GM23338 (cell line): ENCODE results near the gene FAM53B. TPM values are rescaled to one million over a fixed set of nuclear protein-coding genes. Genes with fewer than 3 reads are reported as not detected.

Experiments
- ATAC-seq: fragments of 200-7000 bp; cut with Tn5 transposase; 3 replicates; pipeline ENCODE4 v1.9.1; 2020
- DNase-seq: peaks from one replicate; pipeline ENCODE4 v3.0.0-alpha.2; 2015; ENCODE audit warnings: low spot score
- H2AFZ ChIP-seq: fragments of 200-600 bp; sonication (generic); 2 replicates; pipeline ENCODE4 v1.8.0; 2016; ENCODE audit warnings: antibody characterized with exemption, mild to moderate bottlenecking, moderate library complexity
- H3F3A ChIP-seq: fragments of 200-600 bp; sonication (generic); replicated peaks from 2 replicates; pipeline ENCODE4 v1.8.0; 2017; ENCODE audit warnings: antibody characterized with exemption, mixed run types, low read depth
- H3K27ac ChIP-seq: fragments of 200-600 bp; sonication (generic); 2 replicates; pipeline ENCODE4 v1.6.1; 2016; ENCODE audit warnings: low read depth
- H3K27me3 ChIP-seq: fragments of 200-600 bp; sonication (generic); 2 replicates; pipeline ENCODE4 v1.8.0; 2016; ENCODE audit warnings: mild to moderate bottlenecking, mixed run types, moderate library complexity; ENCODE audit not compliant: insufficient read depth
- H3K36me3 ChIP-seq: fragments of 200-600 bp; sonication (generic); 2 replicates; pipeline ENCODE4 v1.8.0; 2016; ENCODE audit warnings: mild to moderate bottlenecking; ENCODE audit not compliant: insufficient read depth
- H3K4me1 ChIP-seq: fragments of 200-600 bp; sonication (generic); 2 replicates; pipeline ENCODE4 v1.8.0; 2016; ENCODE audit warnings: mild to moderate bottlenecking, moderate library complexity; ENCODE audit not compliant: insufficient read depth
- H3K4me2 ChIP-seq: fragments of 200-600 bp; sonication (generic); 2 replicates; pipeline ENCODE4 v1.7.1; 2017; ENCODE audit warnings: mixed run types
- H3K4me3 ChIP-seq: fragments of 200-600 bp; sonication (generic); 2 replicates; pipeline ENCODE4 v1.6.1; 2016; ENCODE audit warnings: mixed run types
- H3K79me2 ChIP-seq: fragments of 200-600 bp; sonication (generic); replicated peaks from 2 replicates; pipeline ENCODE4 v1.8.0; 2017; ENCODE audit warnings: mild to moderate bottlenecking; ENCODE audit not compliant: insufficient read depth
- H3K9me2 ChIP-seq: fragments of 200-600 bp; sonication (generic); 2 replicates; pipeline ENCODE4 v1.8.0; 2017; ENCODE audit not compliant: insufficient read depth
- H4K20me1 ChIP-seq: fragments of 200-600 bp; sonication (generic); replicated peaks from 2 replicates; pipeline ENCODE4 v1.8.0; 2017; ENCODE audit warnings: mild to moderate bottlenecking; ENCODE audit not compliant: insufficient read depth
- H3K27ac Mint-ChIP-seq: 2 replicates; pipeline ENCODE4 v1.8.0; 2020; ENCODE audit warnings: inconsistent platforms, mild to moderate bottlenecking, moderate library complexity, mixed read lengths
- H3K27me3 Mint-ChIP-seq: 3 replicates; pipeline ENCODE4 v1.8.0; 2022; ENCODE audit warnings: low read depth, mild to moderate bottlenecking, moderate library complexity, mixed read lengths, inconsistent platforms; ENCODE audit not compliant: insufficient read depth, poor library complexity
- H3K36me3 Mint-ChIP-seq: 3 replicates; pipeline ENCODE4 v1.8.0; 2021; ENCODE audit warnings: low read depth, mild to moderate bottlenecking, inconsistent platforms, moderate library complexity, mixed read lengths
- H3K4me1 Mint-ChIP-seq: 3 replicates; pipeline ENCODE4 v1.8.0; 2020; ENCODE audit warnings: mild to moderate bottlenecking, inconsistent platforms, mixed read lengths
- H3K4me3 Mint-ChIP-seq: 3 replicates; pipeline ENCODE4 v1.8.0; 2021; ENCODE audit warnings: moderate library complexity, mild to moderate bottlenecking, inconsistent platforms, mixed read lengths
- H3K9me3 Mint-ChIP-seq: 3 replicates; pipeline ENCODE4 v1.8.0; 2020; ENCODE audit warnings: moderate library complexity, mild to moderate bottlenecking, inconsistent platforms, mixed read lengths
- EZH2 ChIP-seq: fragments of 200-600 bp; sonication (generic); IDR thresholded peaks from one replicate; pipeline ENCODE4 v1.8.0; 2017; ENCODE audit warnings: antibody characterized with exemption, mild to moderate bottlenecking, low read depth; ENCODE audit not compliant: unreplicated experiment
- EZH2phosphoT487 ChIP-seq: fragments of 200-600 bp; sonication (generic); IDR thresholded peaks from one replicate; pipeline ENCODE4 v1.8.1; 2018; ENCODE audit warnings: antibody characterized with exemption; ENCODE audit not compliant: unreplicated experiment
- JUNB ChIP-seq: IDR thresholded peaks from one replicate; pipeline ENCODE4 v1.6.1; 2016; ENCODE audit warnings: antibody characterized with exemption; ENCODE audit not compliant: unreplicated experiment
- NANOG ChIP-seq: IDR thresholded peaks from 2 replicates; pipeline ENCODE4 v1.6.1; 2016; ENCODE audit warnings: antibody characterized with exemption, borderline replicate concordance
- STAT1 ChIP-seq: IDR thresholded peaks from one replicate; pipeline ENCODE4 v1.6.1; 2016; ENCODE audit warnings: antibody characterized with exemption; ENCODE audit not compliant: unreplicated experiment
- ZNF331 ChIP-seq: fragments of 250-450 bp; sonication (Bioruptor Pico); IDR thresholded peaks from 2 replicates; pipeline ENCODE4 v1.5.0; 2020; ENCODE audit warnings: low read depth, mild to moderate bottlenecking, moderate library complexity
- polyA plus RNA-seq: library from polyadenylated mRNA; unstranded; fragments of >200 nt; fragmentation: Nextera tagmentation; extraction: Ambion mirVana; gene quantifications from 2 replicates; pipeline ENCODE4 v1.2.1, GENCODE V29; 2016
- total RNA-seq: library from RNA; depleted of rRNA; stranded (reverse); fragments of >200 nt; shearing (Covaris generic); gene quantifications from 2 replicates; pipeline ENCODE4 v1.2.3, GENCODE V29; 2014
- TF ChIP-seq, protein P1 (sequence below), 2 experiments: fragments of 200-600 bp in 1 of 2; sonication (generic) in 1 of 2; conservative IDR thresholded peaks; 2 replicates each; pipeline versions ENCODE4 v1.5.1 to v1.6.1; 2016 to 2017; ENCODE audit warnings: antibody characterized with exemption in 2 of 2, low read depth in 2 of 2, mild to moderate bottlenecking in 2 of 2, moderate library complexity in 1 of 2
- TF ChIP-seq, protein P2 (sequence below): IDR thresholded peaks from 2 replicates; pipeline ENCODE4 v1.6.1; 2016; ENCODE audit warnings: antibody characterized with exemption

FAM53B gene
- total and polyA plus RNA-seq, 2 experiments from 2014 or later: 3.0 to 20.3 TPM

DNA sequence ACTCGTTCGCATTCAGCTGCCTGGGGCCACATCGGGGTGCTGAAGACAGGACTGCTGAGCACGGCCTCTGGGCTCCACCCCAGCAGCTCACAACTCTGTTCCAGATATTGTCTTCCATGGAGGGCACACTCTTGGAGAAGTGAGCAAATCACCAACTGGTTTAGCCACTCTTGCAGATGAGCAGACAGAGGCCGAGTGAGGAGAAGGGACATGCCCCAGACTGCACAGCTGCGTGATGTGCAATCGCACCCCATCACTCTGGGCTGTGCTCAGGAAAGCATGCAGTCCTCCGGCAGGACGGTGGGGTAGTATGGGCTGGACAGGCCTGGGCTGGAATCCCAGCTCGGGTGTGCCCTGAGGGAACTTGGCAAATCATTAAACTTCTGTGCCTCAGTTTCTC lies 111.6 kb downstream of the FAM53B start:
- Mint-ChIP-seq H3K27ac (no peak overlapping the region), H3K9me3 (no peaks in the 10 kb centered on the region; the same call in 2 of the 3 replicates)
- H4K20me1 ChIP-seq: no peaks in the 10 kb centered on the region

DNA sequence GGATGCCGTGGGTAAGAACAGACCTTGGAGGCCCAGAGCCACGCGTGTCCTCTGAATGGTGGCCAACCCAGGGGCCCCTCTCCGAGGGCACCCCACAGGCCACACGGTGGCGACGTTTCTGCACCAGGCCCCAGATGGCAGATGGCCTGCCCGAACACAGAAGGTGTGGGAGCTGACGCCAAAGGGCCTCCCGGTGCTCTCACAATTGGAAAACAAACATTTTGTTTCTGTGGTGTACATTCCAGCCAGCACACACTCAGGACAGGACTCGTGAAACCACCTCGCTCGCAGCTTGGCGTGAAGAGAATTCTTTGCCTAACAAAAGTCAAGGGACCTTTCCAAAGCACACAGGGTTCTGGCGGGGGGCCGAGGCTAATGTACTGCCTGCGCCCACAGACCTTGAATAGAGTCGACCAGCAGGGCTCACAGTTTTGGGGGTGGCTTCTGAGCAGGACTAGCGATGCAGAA lies 112.1 kb downstream of the FAM53B start:
- no peaks in the 10 kb centered on the region for H3K9me2 ChIP-seq
- H3K79me2 ChIP-seq: 0 out of 2 replicates have a peak, but pooled peaks cover 3% of the 10 kb centered on the region
- no peak overlapping the region for H3K4me3 Mint-ChIP-seq
- no peaks in the 10 kb centered on the region; the same call in 2 of the 3 replicates for H3K9me3 Mint-ChIP-seq
- H3K27me3 ChIP-seq: no peaks in the 10 kb centered on the region
- no peak overlapping the region for H3K27ac Mint-ChIP-seq
- TF ChIP-seq EZH2phosphoT487 (no peak), EZH2 (no peak)
- TF ChIP-seq, protein P1, sequence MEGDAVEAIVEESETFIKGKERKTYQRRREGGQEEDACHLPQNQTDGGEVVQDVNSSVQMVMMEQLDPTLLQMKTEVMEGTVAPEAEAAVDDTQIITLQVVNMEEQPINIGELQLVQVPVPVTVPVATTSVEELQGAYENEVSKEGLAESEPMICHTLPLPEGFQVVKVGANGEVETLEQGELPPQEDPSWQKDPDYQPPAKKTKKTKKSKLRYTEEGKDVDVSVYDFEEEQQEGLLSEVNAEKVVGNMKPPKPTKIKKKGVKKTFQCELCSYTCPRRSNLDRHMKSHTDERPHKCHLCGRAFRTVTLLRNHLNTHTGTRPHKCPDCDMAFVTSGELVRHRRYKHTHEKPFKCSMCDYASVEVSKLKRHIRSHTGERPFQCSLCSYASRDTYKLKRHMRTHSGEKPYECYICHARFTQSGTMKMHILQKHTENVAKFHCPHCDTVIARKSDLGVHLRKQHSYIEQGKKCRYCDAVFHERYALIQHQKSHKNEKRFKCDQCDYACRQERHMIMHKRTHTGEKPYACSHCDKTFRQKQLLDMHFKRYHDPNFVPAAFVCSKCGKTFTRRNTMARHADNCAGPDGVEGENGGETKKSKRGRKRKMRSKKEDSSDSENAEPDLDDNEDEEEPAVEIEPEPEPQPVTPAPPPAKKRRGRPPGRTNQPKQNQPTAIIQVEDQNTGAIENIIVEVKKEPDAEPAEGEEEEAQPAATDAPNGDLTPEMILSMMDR (conservative IDR thresholded peaks at IDR 0.05; ENCODE audit: low read depth in 2 of 2): peak; percentile 44 to 82
- no peaks in the 10 kb centered on the region for H3K36me3 ChIP-seq
- no peaks in the 10 kb centered on the region for H3F3A ChIP-seq
- no peak overlapping the region for H2AFZ ChIP-seq
- H3K4me1 ChIP-seq: peaks cover 6% of the 10 kb centered on the region
- H3K4me3 ChIP-seq: no peak overlapping the region
- H3K27me3 Mint-ChIP-seq: peaks cover 14% of the 10 kb centered on the region
- H3K27ac ChIP-seq: no peak overlapping the region
- H4K20me1 ChIP-seq: no peaks in the 10 kb centered on the region
- H3K4me2 ChIP-seq: no peak overlapping the region
- peaks cover 15% of the 10 kb centered on the region for H3K4me1 Mint-ChIP-seq
- DNase-seq (peak; percentile 65), ATAC-seq (peak; percentile 60)
- 0 out of 3 replicates have a peak, but pooled peaks cover 3% of the 10 kb centered on the region for H3K36me3 Mint-ChIP-seq

More for the DNA sequence above, 111.6 kb downstream of the FAM53B start:
- peaks cover 5% of the 10 kb centered on the region; the same call in 1 of the 2 replicates for H3K4me1 ChIP-seq
- Mint-ChIP-seq H3K27me3 (peaks cover 14% of the 10 kb centered on the region), H3K36me3 (0 out of 3 replicates have a peak, but pooled peaks cover 3% of the 10 kb centered on the region), H3K4me3 (no peak overlapping the region), H3K4me1 (peaks cover 12% of the 10 kb centered on the region)
- H3K9me2 ChIP-seq: no peaks in the 10 kb centered on the region
- no peak overlapping the region for H2AFZ ChIP-seq
- H3K36me3 ChIP-seq: no peaks in the 10 kb centered on the region
- no peak for ATAC-seq
- no peaks in the 10 kb centered on the region for H3K27me3 ChIP-seq
- H3K27ac ChIP-seq: no peak overlapping the region
- H3F3A ChIP-seq: no peaks in the 10 kb centered on the region
- no peak overlapping the region for H3K4me3 ChIP-seq
- DNase-seq: no peak
- 0 out of 2 replicates have a peak, but pooled peaks cover 3% of the 10 kb centered on the region for H3K79me2 ChIP-seq
- H3K4me2 ChIP-seq: no peak overlapping the region
- no peak for TF ChIP-seq STAT1
- TF ChIP-seq JUNB: no peak
- TF ChIP-seq EZH2: no peak
- TF ChIP-seq, protein P2, sequence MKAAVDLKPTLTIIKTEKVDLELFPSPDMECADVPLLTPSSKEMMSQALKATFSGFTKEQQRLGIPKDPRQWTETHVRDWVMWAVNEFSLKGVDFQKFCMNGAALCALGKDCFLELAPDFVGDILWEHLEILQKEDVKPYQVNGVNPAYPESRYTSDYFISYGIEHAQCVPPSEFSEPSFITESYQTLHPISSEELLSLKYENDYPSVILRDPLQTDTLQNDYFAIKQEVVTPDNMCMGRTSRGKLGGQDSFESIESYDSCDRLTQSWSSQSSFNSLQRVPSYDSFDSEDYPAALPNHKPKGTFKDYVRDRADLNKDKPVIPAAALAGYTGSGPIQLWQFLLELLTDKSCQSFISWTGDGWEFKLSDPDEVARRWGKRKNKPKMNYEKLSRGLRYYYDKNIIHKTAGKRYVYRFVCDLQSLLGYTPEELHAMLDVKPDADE: no peak
- TF ChIP-seq NANOG: no peak
- TF ChIP-seq ZNF331: no peak
